Esophagus muscularis mucosa (tissue), 4 donors: ENCODE measurements around the gene PTGES3L. TPM values are rescaled to one million over a fixed set of nuclear protein-coding genes. Genes with fewer than 3 reads are reported as not detected.
A peak's percentile ranks its signal among the peaks of the same experiment; 100 is the strongest.
"Not testable (repeated sequence)": the region's sequence is repeated elsewhere in the genome, so short reads cannot be mapped to it uniquely, and the experiment has no call there.

ENCODE experiments used
- DNase-seq: peaks from one replicate; pipeline ENCODE4 v3.0.0-alpha.2; 2017; ENCODE audit errors: extremely low spot score
- H3K27ac ChIP-seq, 4 donors: fragments of 200-600 bp; sonication (generic); replicated peaks in 1 of 4; 1 replicate in 3 of 4; 2 replicates in 1 of 4; pipeline ENCODE4 v1.5.1; 2016 to 2019; ENCODE audit warnings: mild to moderate bottlenecking in 1 of 4
- H3K27me3 ChIP-seq, 4 donors: fragments of 200-600 bp; sonication (generic); one replicate each; pipeline versions ENCODE4 v1.5.1 to v1.6.0; 2016 to 2019
- H3K36me3 ChIP-seq, 4 donors: fragments of 200-600 bp; sonication (generic); one replicate each; pipeline ENCODE4 v1.5.1; 2016 to 2019
- H3K4me1 ChIP-seq, 4 donors: fragments of 200-600 bp; sonication (generic); one replicate each; pipeline ENCODE4 v1.5.1; 2016 to 2019
- H3K4me3 ChIP-seq, 4 donors: fragments of 200-600 bp; sonication (generic); 1 replicate in 2 of 4; 2 replicates in 2 of 4; pipeline ENCODE4 v1.5.1; 2016 to 2019; ENCODE audit warnings: mild to moderate bottlenecking in 4 of 4, moderate library complexity in 1 of 4
- H3K9me3 ChIP-seq, 4 donors: fragments of 200-600 bp; sonication (generic); 1 replicate in 3 of 4; 2 replicates in 1 of 4; pipeline ENCODE4 v1.5.1; 2016 to 2019
- CTCF ChIP-seq, 3 experiments: fragments of 200-600 bp in 2 of 3; fragments of 450-650 bp in 1 of 3; sonication (generic) in 2 of 3; IDR thresholded peaks; one replicate each; pipeline ENCODE4 v1.5.1; 2017 to 2019; ENCODE audit warnings: antibody characterized with exemption in 3 of 3, mild to moderate bottlenecking in 2 of 3, moderate library complexity in 1 of 3
- EP300 ChIP-seq: sonication (generic); formaldehyde crosslinking; IDR thresholded peaks from one replicate; pipeline ENCODE4 v1.6.1; 2017; ENCODE audit warnings: antibody characterized with exemption
- POLR2A ChIP-seq: fragments of 450-650 bp; IDR thresholded peaks from one replicate; pipeline ENCODE4 v1.6.1; 2017; ENCODE audit warnings: antibody characterized with exemption, moderate library complexity, mild to moderate bottlenecking, low read depth
- POLR2AphosphoS5 ChIP-seq, 2 donors: sonication (generic); formaldehyde crosslinking; IDR thresholded peaks; one replicate each; pipeline ENCODE4 v1.6.1; 2017; ENCODE audit warnings: antibody characterized with exemption in 2 of 2
- WGBS: methylation state at CpG from one replicate; pipeline ENCODE4 v1.1.5; 2018; 5-methylcytosine and 5-hydroxymethylcytosine counted together
- intact Hi-C: fragments of 100-400 bp; cut with DNase I; formaldehyde crosslinking; loops from one replicate; pipeline ENCODE4 v1.15.1; 2023
- total RNA-seq, 4 donors: library from RNA; depleted of rRNA; stranded (reverse); fragments of >200 nt; gene quantifications; one replicate each; pipeline versions ENCODE4 v1.1.0 to v1.2.1, GENCODE V29; 2016

PTGES3L gene
- total RNA-seq, 4 donors from 2014 or later, result 7.8 to 18.3 (median 13.1) TPM

DNA sequence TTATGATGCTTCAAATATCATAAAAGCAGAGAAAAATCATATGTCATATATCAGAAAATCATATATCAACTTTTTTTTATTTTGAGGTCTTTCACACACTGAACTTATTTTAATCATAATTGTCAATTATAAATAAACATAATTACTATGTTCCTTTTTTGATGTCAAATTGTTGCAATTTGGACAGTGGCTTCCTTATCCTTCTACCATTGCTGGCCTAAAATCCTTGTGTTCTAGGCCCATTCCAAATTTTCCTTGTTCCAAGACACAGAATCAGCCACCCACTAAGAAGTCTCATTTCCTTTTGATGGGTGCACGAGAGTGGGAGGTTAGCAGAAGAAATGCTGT lies 50.4 kb downstream of the PTGES3L start:
- TF ChIP-seq POLR2AphosphoS5 (IDR thresholded peaks at IDR 0.05) (no peak), EP300 (no peak), POLR2A (no peak), CTCF (IDR thresholded peaks at IDR 0.05) (no peak)
- Histone ChIP-seq H3K4me1 (peaks cover 9 to 16% (median 13%) of the 10 kb centered on the region in 4 donors), H3K36me3 (no peaks in the 10 kb centered on the region), H3K9me3 (no peaks in the 10 kb centered on the region), H3K27me3 (no peaks in the 10 kb centered on the region), H3K27ac (peak overlapping the region; percentile 73 to 85 (median 84)), H3K4me3 (no peak overlapping the region)
- intact Hi-C loops, result loop anchor here (2.0 kb wide), 1 partner anchor 87 kb away; no protein-coding TSS in a partner anchor
- no peak for DNase-seq
- 86% methylated on average over 1 of the region's 1 CpG for WGBS

- peak overlapping the region; percentile 73 to 85 (median 84) for H3K27ac ChIP-seq
- peak; percentile 93 for DNase-seq
- TF ChIP-seq EP300, result no peak
- no peak for TF ChIP-seq POLR2A
- TF ChIP-seq CTCF (IDR thresholded peaks at IDR 0.05), result peak; percentile 71 to 93 (median 76)
- peak; percentile 53 to 61 for TF ChIP-seq POLR2AphosphoS5 (IDR thresholded peaks at IDR 0.05)
- intact Hi-C loops, result loop anchor here (2.0 kb wide), 1 partner anchor 86 kb away; no protein-coding TSS in a partner anchor
- H3K9me3 ChIP-seq, result no peaks in the 10 kb centered on the region
- 27% methylated on average over 9 of the region's 9 CpGs for WGBS
- H3K4me1 ChIP-seq, result peaks cover 9 to 16% (median 13%) of the 10 kb centered on the region in 4 donors
- H3K27me3 ChIP-seq, result no peaks in the 10 kb centered on the region
- no peaks in the 10 kb centered on the region for H3K36me3 ChIP-seq
- peak overlapping the region in 1 of 4 donors; percentile 9 for H3K4me3 ChIP-seq
Measured at GRCh38 chr17:42928714-42929496, 51.0 kb downstream of the PTGES3L start.

GRCh38 chr17:42924891-42925290 lies 55.0 kb downstream of the PTGES3L start:
- no peaks in the 10 kb centered on the region for H3K9me3 ChIP-seq
- 42% methylated on average over 5 of the region's 5 CpGs for WGBS
- DNase-seq, result no peak
- H3K27me3 ChIP-seq, result no peaks in the 10 kb centered on the region
- no peaks in the 10 kb centered on the region for H3K36me3 ChIP-seq
- no peak overlapping the region for H3K4me3 ChIP-seq
- H3K27ac ChIP-seq, result no peak overlapping the region
- no peak for TF ChIP-seq POLR2AphosphoS5 (IDR thresholded peaks at IDR 0.05)
- TF ChIP-seq CTCF (IDR thresholded peaks at IDR 0.05), result no peak
- TF ChIP-seq POLR2A, result no peak
- TF ChIP-seq EP300, result no peak
- peaks cover 29 to 54% (median 52%) of the 10 kb centered on the region in 4 donors for H3K4me1 ChIP-seq
- intact Hi-C loops, result no loop called here

DNA sequence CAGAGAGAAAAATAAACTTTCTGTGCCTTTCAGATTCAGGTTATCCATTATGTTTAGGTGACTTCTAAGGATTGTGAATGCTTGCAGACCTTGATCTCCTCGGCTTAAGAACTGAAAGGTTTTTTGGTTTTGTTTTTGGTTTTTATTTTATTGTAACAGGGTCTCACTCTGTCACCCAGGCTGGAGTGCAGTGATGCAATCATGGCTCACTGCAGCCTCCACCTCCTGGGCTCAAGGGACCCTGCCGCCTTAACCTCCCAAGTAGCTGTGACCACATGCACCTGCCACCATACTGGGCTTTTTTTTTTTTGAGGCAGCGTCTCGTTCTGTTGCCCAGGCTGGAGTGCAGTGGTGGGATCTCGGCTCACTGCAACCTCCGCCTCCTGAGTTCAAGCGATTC lies 56.4 kb downstream of the PTGES3L start:
- 88% methylated on average over 7 of the region's 7 CpGs for WGBS
- peak overlapping the region in 3 of 4 donors; percentile 15 to 56 (median 52) for H3K27ac ChIP-seq
- H3K9me3 ChIP-seq, H3K36me3 ChIP-seq, H3K4me3 ChIP-seq, H3K27me3 ChIP-seq, intact Hi-C loops, DNase-seq: not testable (repeated sequence)
- H3K4me1 ChIP-seq, result peaks cover 21 to 61% (median 50%) of the 10 kb centered on the region in 4 donors

DNA sequence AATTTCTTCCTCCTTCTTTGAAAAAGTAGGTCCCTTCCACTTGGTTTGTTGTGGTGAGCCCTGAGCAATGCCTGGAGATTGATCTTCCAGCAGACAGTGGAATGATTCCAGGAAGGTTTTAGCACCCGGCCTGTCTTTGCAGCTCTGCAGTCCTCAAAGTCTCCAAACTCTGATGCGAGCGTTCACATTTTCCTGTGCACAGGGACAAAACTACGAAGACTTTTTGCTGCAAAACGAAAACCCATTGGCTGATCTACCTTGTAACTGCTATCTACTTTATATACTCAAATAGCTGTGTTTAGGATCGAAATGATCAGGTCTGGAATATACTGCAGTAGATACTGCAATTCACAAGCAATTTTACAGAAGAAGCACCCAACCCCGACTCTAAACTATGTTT lies 57.6 kb downstream of the PTGES3L start:
- intact Hi-C loops, result no loop called here
- peaks cover 20 to 58% (median 49%) of the 10 kb centered on the region in 4 donors for H3K4me1 ChIP-seq
- H3K27ac ChIP-seq, result peak overlapping the region; percentile 10 to 56 (median 34)
- WGBS, result 26% methylated on average over 7 of the region's 7 CpGs
- H3K9me3 ChIP-seq, result no peaks in the 10 kb centered on the region
- no peak overlapping the region for H3K4me3 ChIP-seq
- no peak for DNase-seq
- TF ChIP-seq CTCF (IDR thresholded peaks at IDR 0.05) (no peak), EP300 (no peak), POLR2A (no peak), POLR2AphosphoS5 (IDR thresholded peaks at IDR 0.05) (no peak)
- H3K36me3 ChIP-seq, result no peaks in the 10 kb centered on the region
- no peaks in the 10 kb centered on the region for H3K27me3 ChIP-seq
